Endothelial cell of umbilical vein (primary cell): ENCODE results near the gene OR4A47. TPM values are rescaled to one million over a fixed set of nuclear protein-coding genes. Genes with fewer than 3 reads are reported as not detected.
"Not testable (repeated sequence)": the region's sequence is repeated elsewhere in the genome, so short reads cannot be mapped to it uniquely, and the experiment has no call there.

Source experiments
- Bru-seq: library from RNA; stranded (reverse); fragments of 400-500 nt; gene quantifications from one replicate; lab custom pipeline; 2021; lab: Mats Ljungman, UMichigan
- BruChase-seq, 2 experiments: library from RNA; stranded (reverse); fragments of 400-500 nt; gene quantifications; one replicate each; lab custom pipeline; 2021; lab: Mats Ljungman, UMichigan
- BruUV-seq: library from RNA; stranded (reverse); fragments of 400-500 nt; replicated peaks from 2 replicates; lab custom pipeline; 2021; lab: Mats Ljungman, UMichigan
- CTCF ChIA-PET: fragments of 300-600, 350-600 bp; sonication (Branson Sonifier 250); formaldehyde crosslinking; loops from one replicate; lab custom pipeline; 2021; ENCODE audit warnings: antibody characterized with exemption, inconsistent platforms; lab: Charles Lee
- POLR2A ChIA-PET: fragments of 300-600, 350-600 bp; sonication (Branson Sonifier 250); formaldehyde crosslinking; loops from one replicate; lab custom pipeline; 2021; ENCODE audit warnings: antibody characterized with exemption, inconsistent platforms; lab: Charles Lee
- DNase-seq: peaks from one replicate; pipeline ENCODE4 v3.0.0-alpha.2; 2011; ENCODE audit warnings: low read depth, low spot score
- FAIRE-seq: peaks from 2 replicates; lab custom pipeline; 2011; peaks lifted over from hg19 to GRCh38; lab: Jason Lieb, UNC
- H2AFZ ChIP-seq: 2 replicates; pipeline ENCODE4 v1.6.0; 2012; ENCODE audit warnings: low read depth, low read length, control low read depth, inconsistent platforms
- H3K27ac ChIP-seq: 2 replicates; pipeline ENCODE4 v1.5.1; 2011; ENCODE audit warnings: low read depth, mild to moderate bottlenecking, control low read depth, low read length, moderate library complexity; ENCODE audit not compliant: insufficient read depth
- H3K27me3 ChIP-seq, 2 experiments: 2 replicates each; pipeline versions ENCODE4 v1.6.0 to v1.6.1; 2011; ENCODE audit warnings: low read length in 2 of 2, mixed read lengths in 1 of 2; ENCODE audit not compliant: control insufficient read depth in 2 of 2, insufficient read depth in 2 of 2
- H3K36me3 ChIP-seq, 2 experiments: 2 replicates in 1 of 2; 3 replicates in 1 of 2; pipeline ENCODE4 v1.5.1; 2011; ENCODE audit warnings: low read length in 2 of 2, mild to moderate bottlenecking in 1 of 2, moderate library complexity in 1 of 2; ENCODE audit not compliant: control insufficient read depth in 2 of 2, insufficient read depth in 2 of 2; ENCODE audit errors: extremely low read depth in 1 of 2
- H3K4me1 ChIP-seq: 3 replicates; pipeline ENCODE4 v1.5.1; 2011; ENCODE audit warnings: mild to moderate bottlenecking, low read length; ENCODE audit not compliant: control insufficient read depth, insufficient read depth; ENCODE audit errors: extremely low read depth
- H3K4me2 ChIP-seq: 2 replicates; pipeline ENCODE4 v1.6.1; 2011; ENCODE audit warnings: low read length, control low read depth, mixed read lengths; ENCODE audit not compliant: insufficient read depth
- H3K4me3 ChIP-seq, 3 experiments: fragments of 200-600 bp in 1 of 3; sonication (generic), shearing (Covaris generic) in 1 of 3; replicated peaks in 1 of 3; 2 replicates each; pipeline ENCODE4 v1.5.1; 2011 to 2016; ENCODE audit warnings: control low read depth in 3 of 3, low read length in 3 of 3, mild to moderate bottlenecking in 2 of 3, inconsistent platforms in 1 of 3, low read depth in 1 of 3, moderate library complexity in 1 of 3; ENCODE audit not compliant: insufficient read depth in 1 of 3
- H3K79me2 ChIP-seq: 2 replicates; pipeline ENCODE4 v1.6.0; 2012; ENCODE audit warnings: low read length, inconsistent platforms; ENCODE audit not compliant: control insufficient read depth, insufficient read depth
- H3K9ac ChIP-seq: replicated peaks from 2 replicates; pipeline ENCODE3; 2011; ENCODE audit warnings: low read length, control low read depth; ENCODE audit not compliant: insufficient read depth; ENCODE audit errors: extremely low read depth
- H3K9me1 ChIP-seq: replicated peaks from 3 replicates; pipeline ENCODE4 v1.6.0; 2011; ENCODE audit warnings: mild to moderate bottlenecking, low read length; ENCODE audit not compliant: control insufficient read depth, insufficient read depth; ENCODE audit errors: extremely low read depth
- H3K9me3 ChIP-seq: replicated peaks from 2 replicates; pipeline ENCODE4 v1.5.1; 2012; ENCODE audit warnings: low read length, inconsistent platforms; ENCODE audit not compliant: control insufficient read depth, insufficient read depth
- H4K20me1 ChIP-seq: replicated peaks from 2 replicates; pipeline ENCODE3; 2011; ENCODE audit warnings: mild to moderate bottlenecking, low read length; ENCODE audit not compliant: control insufficient read depth, insufficient read depth; ENCODE audit errors: extremely low read depth
- dilution Hi-C: fragments of 300-500 bp; cut with MboI; formaldehyde crosslinking; loops from one replicate; pipeline ENCODE4 v1.15.0; 2019; ENCODE audit warnings: low sequenced_read_pairs; ENCODE audit not compliant: extremely low pct_ligation_motif_present
- intact Hi-C: fragments of 100-400 bp; cut with micrococcal nuclease; formaldehyde crosslinking; loops from one replicate; pipeline ENCODE4 v1.10.0; 2022
- long read RNA-seq: library from polyadenylated mRNA; stranded (forward); transcript quantifications from one replicate; pipeline ENCODE4 v2.0.0, GENCODE V29; 2021
- polyA minus RNA-seq, 3 experiments: library from RNA; depleted of rRNA, polyadenylated mRNA; stranded (reverse); fragments of >200 nt; gene quantifications; 1 replicate in 1 of 3; 2 replicates in 2 of 3; pipeline ENCODE4 v1.2.3, GENCODE V29; 2011
- polyA plus RNA-seq, 4 experiments: library from polyadenylated mRNA; depleted of rRNA in 3 of 4; stranded (reverse) in 3 of 4; unstranded in 1 of 4; fragments of >200 nt; gene quantifications; 2 replicates each; pipeline versions ENCODE4 v1.2.1 to v1.2.3, GENCODE V29; 2011 to 2012; ENCODE audit warnings: missing spikeins in 1 of 4
- total RNA-seq: library from RNA; stranded (reverse); gene quantifications from 2 replicates; pipeline ENCODE4 v1.2.3, GENCODE V29; 2021

OR4A47 gene, protein sequence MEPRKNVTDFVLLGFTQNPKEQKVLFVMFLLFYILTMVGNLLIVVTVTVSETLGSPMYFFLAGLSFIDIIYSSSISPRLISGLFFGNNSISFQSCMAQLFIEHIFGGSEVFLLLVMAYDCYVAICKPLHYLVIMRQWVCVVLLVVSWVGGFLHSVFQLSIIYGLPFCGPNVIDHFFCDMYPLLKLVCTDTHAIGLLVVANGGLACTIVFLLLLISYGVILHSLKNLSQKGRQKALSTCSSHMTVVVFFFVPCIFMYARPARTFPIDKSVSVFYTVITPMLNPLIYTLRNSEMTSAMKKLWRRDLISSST
- total RNA-seq (not detected in 2 replicates), polyA plus RNA-seq (not detected in 2 replicates), polyA minus RNA-seq (not detected in 2 replicates), Bru-seq, nascent RNA (not detected), BruChase-seq, experiment 1, labeled RNA remaining after a 6-hour chase (not detected), BruChase-seq, experiment 2, labeled RNA remaining after a 2-hour chase (not detected)
- polyA plus RNA-seq (2011; cell fraction: cytosol; rRNA removed) = not detected in 2 replicates
- not detected in 2 replicates for polyA plus RNA-seq (2011; cell fraction: nucleus; rRNA removed)
- not detected in 2 replicates for polyA plus RNA-seq (2012)
- not detected for polyA minus RNA-seq (2011; cell fraction: cytosol; rRNA and poly(A)+ RNA removed)
- not detected in 2 replicates for polyA minus RNA-seq (2011; cell fraction: nucleus; rRNA and poly(A)+ RNA removed)
- long read RNA-seq = 0 reads

DNA sequence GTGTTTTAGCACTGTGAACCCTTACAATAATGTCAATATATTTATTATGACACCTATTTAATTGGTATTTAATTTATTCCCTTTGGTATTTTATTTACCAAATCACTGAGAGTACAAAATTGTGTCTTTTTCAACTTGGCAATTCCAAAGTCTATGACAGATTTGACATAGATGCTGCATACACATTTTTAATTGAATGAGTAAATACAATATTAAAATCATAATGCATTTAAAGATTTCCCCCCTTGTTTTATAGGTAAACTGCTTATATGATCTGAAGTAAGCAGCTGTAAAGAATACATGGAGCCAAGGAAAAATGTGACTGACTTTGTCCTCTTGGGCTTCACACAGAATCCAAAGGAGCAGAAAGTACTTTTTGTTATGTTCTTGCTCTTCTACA lies at the start of gene OR4A47:
Gene OR4A47, plus strand, starts transcription at position 301 of the 400 bp plus-strand sequence. Its CDS starts 0 bp downstream, at position 301.
- H3K27me3 ChIP-seq, H2AFZ ChIP-seq, BruUV-seq, POLR2A ChIA-PET, DNase-seq, H3K4me3 ChIP-seq, CTCF ChIA-PET, H3K4me1 ChIP-seq, H3K9ac ChIP-seq, H3K9me3 ChIP-seq, H3K79me2 ChIP-seq, H3K9me1 ChIP-seq, intact Hi-C loops, dilution Hi-C loops, FAIRE-seq, H3K27ac ChIP-seq, H3K4me2 ChIP-seq, H3K36me3 ChIP-seq, H4K20me1 ChIP-seq: not testable (repeated sequence)

- H2AFZ ChIP-seq, H3K79me2 ChIP-seq, BruUV-seq, POLR2A ChIA-PET, DNase-seq, H3K36me3 ChIP-seq, H3K9me3 ChIP-seq, H3K27me3 ChIP-seq, H3K27ac ChIP-seq, H3K9ac ChIP-seq, FAIRE-seq, H3K4me2 ChIP-seq, intact Hi-C loops, H3K4me3 ChIP-seq, H4K20me1 ChIP-seq, CTCF ChIA-PET, H3K9me1 ChIP-seq, H3K4me1 ChIP-seq, dilution Hi-C loops: not testable (repeated sequence)
Observed at GRCh38 chr11:48455909-48456308, 32.7 kb upstream of the OR4A47 start.

- POLR2A ChIA-PET, H3K79me2 ChIP-seq, H3K4me2 ChIP-seq, H3K9ac ChIP-seq, DNase-seq, H3K9me1 ChIP-seq, H3K27me3 ChIP-seq, H2AFZ ChIP-seq, H3K9me3 ChIP-seq, FAIRE-seq, H3K36me3 ChIP-seq, H4K20me1 ChIP-seq, H3K27ac ChIP-seq, H3K4me1 ChIP-seq, intact Hi-C loops, dilution Hi-C loops, BruUV-seq, H3K4me3 ChIP-seq, CTCF ChIA-PET: not testable (repeated sequence)
Observed at GRCh38 chr11:48473966-48474365, 14.6 kb upstream of the OR4A47 start.

DNA sequence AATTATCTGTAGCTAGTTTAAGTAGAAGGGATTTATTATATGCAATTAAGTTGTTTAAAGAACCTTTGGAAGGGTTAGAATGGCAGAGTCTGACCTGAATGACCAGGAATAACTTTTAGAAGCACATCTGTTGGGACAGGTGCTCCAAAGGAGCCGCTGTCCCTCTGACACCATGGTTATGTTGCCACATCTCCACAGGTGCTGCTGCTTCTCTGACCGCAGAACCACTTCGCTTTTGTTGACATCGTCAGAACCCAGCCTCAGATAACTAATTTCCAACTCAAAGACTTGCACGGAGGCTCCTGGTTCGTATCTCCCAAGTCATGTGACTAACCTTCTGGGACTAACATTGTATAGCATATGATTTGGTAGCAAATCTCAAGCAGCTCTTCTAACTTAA lies 13.9 kb upstream of the OR4A47 start:
- H3K36me3 ChIP-seq, H3K9me1 ChIP-seq, H3K9ac ChIP-seq, dilution Hi-C loops, H3K9me3 ChIP-seq, FAIRE-seq, POLR2A ChIA-PET, CTCF ChIA-PET, H3K4me2 ChIP-seq, BruUV-seq, H4K20me1 ChIP-seq, H3K4me3 ChIP-seq, H3K27ac ChIP-seq, H3K4me1 ChIP-seq, DNase-seq, H2AFZ ChIP-seq, H3K79me2 ChIP-seq, H3K27me3 ChIP-seq, intact Hi-C loops: not testable (repeated sequence)
